ENCODE data around the gene USP36. TPM values are rescaled to one million over a fixed set of nuclear protein-coding genes. Genes with fewer than 3 reads are reported as not detected.

USP36 gene
- total RNA-seq, 1 donor from 2014 or later = 36.4 TPM

GRCh38 chr17:78771758-78772382 lies 68.7 kb downstream of the USP36 start:
- DNase-seq (ENCODE audit: low read depth) = no peak
- no peak for TF ChIP-seq CTCF (conservative IDR thresholded peaks at IDR 0.05; ENCODE audit: low read depth, low read length)
- no peak overlapping the region for H3K4me3 ChIP-seq (ENCODE audit: low read depth, low read length)

GRCh38 chr17:78769196-78769773 lies 71.3 kb downstream of the USP36 start:
- no peak overlapping the region for H3K4me3 ChIP-seq (ENCODE audit: low read depth, low read length)
- no peak for TF ChIP-seq CTCF (conservative IDR thresholded peaks at IDR 0.05; ENCODE audit: low read depth, low read length)
- DNase-seq (ENCODE audit: low read depth) = no peak

GRCh38 chr17:78767806-78768205 lies 72.8 kb downstream of the USP36 start:
- no peak for DNase-seq (ENCODE audit: low read depth)
- no peak for TF ChIP-seq CTCF (conservative IDR thresholded peaks at IDR 0.05; ENCODE audit: low read depth, low read length)
- H3K4me3 ChIP-seq (ENCODE audit: low read depth, low read length) = no peak overlapping the region

- no peak overlapping the region for H3K4me3 ChIP-seq (ENCODE audit: low read depth, low read length)
- no peak for DNase-seq (ENCODE audit: low read depth)
- no peak for TF ChIP-seq CTCF (conservative IDR thresholded peaks at IDR 0.05; ENCODE audit: low read depth, low read length)
Observed at GRCh38 chr17:78766743-78767294, 73.8 kb downstream of the USP36 start.

GRCh38 chr17:78766225-78766624 lies 74.4 kb downstream of the USP36 start:
- DNase-seq (ENCODE audit: low read depth) = no peak
- no peak for TF ChIP-seq CTCF (conservative IDR thresholded peaks at IDR 0.05; ENCODE audit: low read depth, low read length)
- H3K4me3 ChIP-seq (ENCODE audit: low read depth, low read length) = no peak overlapping the region

GRCh38 chr17:78765821-78766220 lies 74.8 kb downstream of the USP36 start:
- H3K4me3 ChIP-seq (ENCODE audit: low read depth, low read length) = no peak overlapping the region
- no peak for DNase-seq (ENCODE audit: low read depth)
- TF ChIP-seq CTCF (conservative IDR thresholded peaks at IDR 0.05; ENCODE audit: low read depth, low read length) = no peak

GRCh38 chr17:78764871-78765270 lies 75.7 kb downstream of the USP36 start:
- H3K4me3 ChIP-seq (ENCODE audit: low read depth, low read length) = no peak overlapping the region
- DNase-seq (ENCODE audit: low read depth) = no peak
- no peak for TF ChIP-seq CTCF (conservative IDR thresholded peaks at IDR 0.05; ENCODE audit: low read depth, low read length)

Measured in epithelial cell of proximal tubule (primary cell).